Glomerular endothelial cell (primary cell): Measurements from ENCODE around the gene TOX2. TPM values are rescaled to one million over a fixed set of nuclear protein-coding genes. Genes with fewer than 3 reads are reported as not detected.

Experiments
- DNase-seq: peaks from one replicate; pipeline ENCODE4 v3.0.0-alpha.2; 2011; ENCODE audit warnings: low read depth, low spot score; ENCODE audit errors: extremely low read depth
- total RNA-seq: library from RNA; depleted of rRNA; stranded (reverse); fragments of >200 nt; gene quantifications from 2 replicates; pipeline ENCODE4 v1.2.3, GENCODE V29; 2015

The TOX2 gene
- total RNA-seq: 28.4 and 29.1 TPM in 2 replicates

GRCh38 chr20:43914311-43915210 is at the start of gene TOX2:
Gene TOX2 (plus strand): TSS chr20:43914852. CDS start chr20:43914892, 40 bp downstream.
- DNase-seq: no peak

GRCh38 chr20:43868091-43868490 is 46.6 kb upstream of the TOX2 start:
- no peak for DNase-seq

GRCh38 chr20:43870484-43870883 is 44.2 kb upstream of the TOX2 start:
- no peak for DNase-seq

- no peak for DNase-seq
These were observed 35.9 kb upstream of the TOX2 start for GRCh38 chr20:43878776-43879175.

- DNase-seq: no peak
These were observed 20.7 kb upstream of the TOX2 start for GRCh38 chr20:43893930-43894329.

- DNase-seq: no peak
These were observed 20.2 kb upstream of the TOX2 start for GRCh38 chr20:43894491-43894890.

GRCh38 chr20:43895235-43895634 is 19.4 kb upstream of the TOX2 start:
- no peak for DNase-seq

GRCh38 chr20:43899274-43900120 is 15.2 kb upstream of the TOX2 start:
- no peak for DNase-seq

GRCh38 chr20:43900121-43900466 is 14.6 kb upstream of the TOX2 start:
- DNase-seq: no peak

- DNase-seq: no peak
These were observed 14.2 kb upstream of the TOX2 start for GRCh38 chr20:43900496-43900895.

GRCh38 chr20:43901296-43901695 is 13.4 kb upstream of the TOX2 start:
- no peak for DNase-seq

- DNase-seq: no peak
These were observed 10.5 kb upstream of the TOX2 start for GRCh38 chr20:43903953-43904826.

GRCh38 chr20:43904827-43905177 is 9.8 kb upstream of the TOX2 start:
- no peak for DNase-seq

- no peak for DNase-seq
These were observed 8.1 kb upstream of the TOX2 start for GRCh38 chr20:43906505-43907034.

- no peak for DNase-seq
These were observed 5.4 kb upstream of the TOX2 start for GRCh38 chr20:43909211-43909610.

GRCh38 chr20:43909720-43910119 is 4.9 kb upstream of the TOX2 start:
- DNase-seq: no peak

GRCh38 chr20:43910564-43910963 is 4.1 kb upstream of the TOX2 start:
- no peak for DNase-seq

- peak; percentile 66 for DNase-seq
These were observed 3.6 kb upstream of the TOX2 start for GRCh38 chr20:43911066-43911465.

- no peak for DNase-seq
These were observed 1.2 kb upstream of the TOX2 start for GRCh38 chr20:43913291-43914025.
